EH (cell line): ENCODE data around the gene CHURC1.

Source experiments
- DNase-seq: peaks from one replicate; pipeline ENCODE4 v3.0.0-alpha.2; 2015; ENCODE audit warnings: low read depth

CHURC1 gene

GRCh38 chr14:64956697-64957406 is 42.6 kb downstream of the CHURC1 start:
- no peak for DNase-seq

- DNase-seq, result no peak
These were observed 43.9 kb downstream of the CHURC1 start for GRCh38 chr14:64958201-64958600.

- DNase-seq, result no peak
These were observed 44.5 kb downstream of the CHURC1 start for GRCh38 chr14:64958743-64959142.

DNA sequence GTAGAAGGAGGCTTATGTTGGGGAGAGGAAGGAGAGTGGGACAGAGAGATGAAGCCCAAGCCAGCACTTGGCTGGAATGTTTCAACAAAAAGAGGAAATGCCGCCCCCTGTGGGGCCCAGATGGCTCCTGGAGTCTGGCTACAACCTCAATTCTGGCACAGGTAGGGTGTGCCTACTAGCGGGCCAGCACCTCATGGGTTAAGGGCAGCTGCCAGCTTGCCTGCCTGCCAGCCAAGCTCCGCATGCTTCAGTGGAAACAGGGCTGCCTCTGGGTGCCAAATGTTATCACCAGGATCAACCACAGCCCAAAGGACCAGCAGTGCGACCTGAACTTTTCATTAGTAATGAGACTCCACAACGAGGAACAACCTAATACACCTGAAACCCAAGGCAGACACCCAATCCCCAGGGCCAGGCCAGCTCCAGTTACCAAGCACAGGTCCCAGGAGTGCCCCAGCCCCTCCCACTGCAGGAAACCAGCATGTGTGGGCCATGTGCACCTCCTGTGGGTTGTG is 46.6 kb downstream of the CHURC1 start:
- no peak for DNase-seq

- DNase-seq, result no peak
These were observed 49.4 kb downstream of the CHURC1 start for GRCh38 chr14:64963611-64964010.

- no peak for DNase-seq
These were observed 51.2 kb downstream of the CHURC1 start for GRCh38 chr14:64965356-64966000.

- no peak for DNase-seq
These were observed 52.7 kb downstream of the CHURC1 start for GRCh38 chr14:64966976-64967375.

GRCh38 chr14:64968167-64968566 is 53.9 kb downstream of the CHURC1 start:
- no peak for DNase-seq

DNA sequence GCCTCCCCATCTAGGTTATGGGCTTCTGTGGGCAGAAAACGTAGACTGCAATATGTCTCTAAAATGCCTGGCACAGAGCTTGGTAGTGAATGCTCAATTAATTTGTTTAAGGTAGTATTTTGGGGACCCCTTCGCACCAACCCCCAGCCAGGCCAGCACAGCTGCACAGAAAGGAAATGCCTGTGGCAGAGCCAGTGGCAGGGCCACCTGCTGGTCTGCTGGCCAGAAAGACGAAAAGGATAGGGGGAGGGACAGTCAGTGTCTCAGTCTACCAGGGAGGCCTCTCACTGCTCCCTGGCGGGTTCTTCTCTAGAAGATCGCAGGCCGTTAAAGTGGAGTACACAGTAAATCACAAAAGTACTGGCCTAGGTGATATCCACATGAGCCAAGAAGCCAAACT is 54.4 kb downstream of the CHURC1 start:
- no peak for DNase-seq

GRCh38 chr14:64970041-64970440 is 55.8 kb downstream of the CHURC1 start:
- no peak for DNase-seq

DNA sequence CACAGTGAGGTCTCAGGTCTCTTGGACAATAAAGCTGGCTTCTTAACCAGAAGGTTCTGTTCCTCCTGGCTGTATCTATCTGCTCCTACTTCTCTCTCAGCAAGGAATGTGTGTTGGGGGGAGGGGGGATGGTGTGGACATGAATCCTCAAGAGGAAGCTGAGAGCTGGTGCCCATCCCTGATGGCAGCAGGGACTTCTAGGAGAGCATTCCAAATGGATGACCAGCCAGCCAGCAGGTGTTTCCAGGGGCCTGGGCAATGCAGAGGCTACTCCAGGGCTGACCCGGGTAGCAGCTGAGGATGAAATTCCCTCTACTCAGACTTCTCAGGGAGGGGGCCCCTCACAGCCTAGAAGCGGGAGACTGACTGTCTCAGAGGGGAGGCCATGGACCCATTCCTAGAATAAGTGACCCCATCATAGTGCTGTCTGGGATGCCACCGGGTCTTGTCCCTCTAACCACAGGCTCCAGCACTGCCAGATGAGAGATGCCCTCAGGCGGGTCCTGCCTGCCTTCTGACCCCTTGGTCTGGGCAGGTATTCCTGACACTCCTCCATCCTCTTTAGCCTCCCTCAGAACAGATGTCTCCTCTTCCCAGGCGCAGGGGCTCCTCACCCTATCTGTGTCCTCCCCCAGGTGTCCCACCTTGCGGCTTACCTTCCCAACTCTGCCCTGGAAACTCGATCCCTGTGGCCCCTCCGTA is 56.7 kb downstream of the CHURC1 start:
- peak; percentile 57 for DNase-seq

- no peak for DNase-seq
These were observed 57.3 kb downstream of the CHURC1 start for GRCh38 chr14:64971491-64971942.

GRCh38 chr14:64971943-64972791 is 57.9 kb downstream of the CHURC1 start, which contains the start of gene RAB15:
Gene RAB15, minus strand, starts transcription at chr14:64972336. Its CDS starts 260 bp downstream, at chr14:64972076.
- peak; percentile 52 for DNase-seq

DNA sequence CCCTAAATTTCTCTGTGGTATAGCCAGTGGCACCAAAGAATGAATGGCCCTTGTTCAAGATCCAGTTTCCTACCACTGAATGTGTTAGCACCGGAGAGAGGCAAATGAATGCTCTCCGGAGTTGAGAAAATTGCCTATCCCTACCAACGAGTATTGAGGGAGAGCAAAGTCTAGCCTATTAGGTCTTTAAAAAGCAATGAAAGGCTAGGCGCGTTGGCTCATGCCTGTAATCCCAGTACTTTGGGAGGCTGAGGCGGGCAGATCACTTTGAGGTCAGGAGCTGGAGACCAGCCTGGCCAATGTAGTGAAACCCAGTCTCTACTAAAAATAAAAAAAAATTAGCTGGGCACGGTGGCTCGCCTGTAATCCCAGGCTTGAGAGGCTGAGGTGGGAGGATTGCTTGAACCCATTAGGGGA is 58.8 kb downstream of the CHURC1 start:
- no peak for DNase-seq

- no peak for DNase-seq
These were observed 59.6 kb downstream of the CHURC1 start for GRCh38 chr14:64973826-64974225.

DNA sequence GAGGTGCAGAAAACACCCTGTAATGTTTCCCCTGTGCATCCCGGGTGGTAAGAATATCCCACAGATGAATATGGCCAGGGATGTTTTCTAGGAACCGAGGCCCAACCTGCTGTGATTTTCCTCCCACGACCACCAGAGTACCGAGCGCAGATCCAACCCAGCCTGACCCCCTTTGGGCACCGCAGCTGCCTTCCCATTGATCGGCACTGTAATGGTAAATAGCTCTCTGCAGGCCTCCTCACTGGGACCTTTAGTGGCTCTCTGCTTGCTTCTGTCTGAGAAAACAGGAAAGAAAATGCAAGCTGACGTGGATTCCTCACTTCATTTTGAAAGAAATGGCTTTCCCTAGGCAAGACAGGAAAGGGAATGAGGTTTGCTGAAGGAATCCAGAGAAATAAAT is 60.3 kb downstream of the CHURC1 start:
- DNase-seq, result no peak

DNA sequence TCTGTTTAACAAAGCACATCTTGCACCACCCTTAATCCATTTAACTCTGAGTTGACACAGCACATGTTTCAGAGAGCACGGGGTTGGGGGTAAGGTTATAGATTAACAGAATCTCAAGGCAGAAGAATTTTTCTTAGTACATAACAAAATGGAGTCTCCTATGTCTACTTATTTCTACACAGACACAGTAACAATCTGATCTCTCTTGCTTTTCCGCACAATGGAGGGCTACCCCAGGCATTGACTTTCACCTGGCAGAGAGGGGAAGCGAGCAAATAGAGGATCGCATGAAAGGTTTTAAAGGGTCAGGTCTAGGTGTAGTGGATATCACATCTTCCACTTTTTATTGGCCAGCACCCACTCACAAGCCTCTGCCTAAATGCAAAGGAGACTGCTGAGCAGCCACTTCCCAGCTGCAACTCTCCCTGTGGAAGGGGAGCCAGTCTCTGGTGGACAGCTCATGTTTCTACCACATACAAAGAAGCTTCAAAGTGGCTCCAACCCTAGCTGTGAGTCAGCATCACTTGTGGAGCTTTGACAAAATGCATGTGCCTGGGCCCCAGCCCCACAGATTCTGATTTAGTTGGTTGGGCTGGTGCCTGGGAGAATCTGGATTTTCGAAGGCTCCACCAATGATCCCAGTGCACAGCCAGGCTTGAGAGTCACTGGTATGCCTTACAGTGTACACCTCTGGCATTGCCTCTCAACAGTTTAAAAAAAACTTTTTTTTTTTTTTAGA is 65.2 kb downstream of the CHURC1 start:
- DNase-seq, result peak; percentile 53

- DNase-seq, result peak; percentile 62
These were observed 69.4 kb downstream of the CHURC1 start for GRCh38 chr14:64983439-64984310.
